Brain pericyte (primary cell): ENCODE results near the gene KCND1.

Experiments
- DNase-seq: peaks from one replicate; pipeline ENCODE4 v3.0.0-alpha.2; 2012; ENCODE audit warnings: low read depth, low spot score

KCND1 gene

GRCh38 chrX:48974574-48974973, 2.9 kb upstream of the KCND1 start:
- no peak for DNase-seq

- DNase-seq: no peak
Measured at GRCh38 chrX:48974033-48974432, 2.4 kb upstream of the KCND1 start.

GRCh38 chrX:48972220-48973164, 848 bp upstream of the KCND1 start:
- DNase-seq: no peak

- no peak for DNase-seq
Measured at GRCh38 chrX:48969471-48969870, 2.2 kb downstream of the KCND1 start.

DNA sequence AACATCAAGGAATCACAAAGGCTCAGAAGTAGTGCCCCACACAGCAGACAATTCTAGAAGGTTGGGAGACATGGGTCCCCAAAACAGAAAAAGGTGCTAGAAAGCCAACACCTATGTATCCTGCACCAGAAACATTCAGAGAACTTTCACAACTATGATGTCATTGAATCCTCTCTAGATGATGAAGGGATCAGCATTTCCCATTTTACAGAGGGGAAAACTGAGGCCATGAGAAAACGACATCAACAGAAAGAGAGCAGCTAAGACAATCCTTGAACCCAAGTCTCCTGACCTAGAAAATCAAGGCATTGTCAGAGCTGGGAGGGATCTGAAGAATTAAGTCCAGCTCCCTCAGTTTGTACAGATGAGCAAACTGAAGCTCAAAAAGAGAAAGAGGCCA, 3.3 kb downstream of the KCND1 start:
- DNase-seq: no peak

DNA sequence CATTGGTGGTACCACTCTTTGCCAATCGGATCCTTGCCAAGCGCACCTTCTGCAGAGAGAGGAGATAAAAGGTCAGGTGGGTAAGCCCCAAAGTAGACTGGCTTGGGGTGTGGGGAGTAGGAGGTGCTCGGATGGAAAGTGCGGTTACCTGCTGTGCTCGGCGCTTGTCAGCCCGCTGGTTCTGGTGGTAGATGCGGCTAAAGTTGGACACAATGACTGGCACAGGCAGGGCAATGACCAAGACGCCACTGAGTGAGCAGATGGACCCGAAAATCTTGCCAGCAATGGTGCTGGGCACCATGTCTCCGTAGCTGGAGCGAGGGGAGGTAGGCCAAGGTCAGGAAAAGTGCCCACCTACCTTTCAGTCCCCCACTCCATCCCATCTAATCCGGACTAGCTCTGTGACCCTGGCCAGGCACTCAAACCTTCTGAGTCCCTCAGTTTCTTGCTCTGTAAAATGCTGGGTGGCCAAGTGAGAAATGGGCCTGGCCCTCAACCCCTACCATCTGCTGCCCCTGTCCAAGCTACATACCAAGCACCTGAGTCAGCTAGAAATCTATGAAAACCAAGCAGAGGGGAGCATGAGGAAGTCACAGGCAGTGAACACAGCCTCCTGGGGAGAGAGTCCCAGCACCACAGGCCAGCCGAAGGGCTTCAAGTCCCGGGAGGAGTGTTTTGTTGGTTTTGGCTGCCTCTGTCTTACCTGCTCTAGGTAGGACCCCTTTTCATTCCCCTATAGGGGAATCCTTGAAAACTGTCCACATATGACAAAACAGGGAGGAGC, 4.7 kb downstream of the KCND1 start:
- DNase-seq: no peak

DNA sequence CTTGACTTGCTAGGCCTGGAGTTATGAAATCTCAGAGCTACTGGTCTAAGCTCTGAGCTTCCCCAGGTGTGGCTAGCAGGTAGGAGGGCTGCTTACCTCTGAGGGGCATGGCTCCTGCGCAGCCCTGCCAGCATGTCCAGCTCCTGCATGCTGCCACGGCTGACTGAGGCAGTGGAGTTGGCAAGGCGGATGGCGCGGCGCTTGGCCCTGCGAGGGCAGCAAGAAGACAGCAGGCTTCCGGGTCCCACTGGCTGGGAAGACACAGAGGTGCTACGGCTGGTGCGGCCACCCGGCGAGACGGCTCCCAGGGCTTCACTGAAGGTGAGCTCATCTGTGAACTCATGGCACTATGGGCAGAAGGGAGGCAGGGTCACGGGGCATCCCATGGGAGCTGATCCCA, 5.7 kb downstream of the KCND1 start:
- no peak for DNase-seq

- DNase-seq: no peak
Measured at GRCh38 chrX:48961585-48962091, 10.0 kb downstream of the KCND1 start.

DNA sequence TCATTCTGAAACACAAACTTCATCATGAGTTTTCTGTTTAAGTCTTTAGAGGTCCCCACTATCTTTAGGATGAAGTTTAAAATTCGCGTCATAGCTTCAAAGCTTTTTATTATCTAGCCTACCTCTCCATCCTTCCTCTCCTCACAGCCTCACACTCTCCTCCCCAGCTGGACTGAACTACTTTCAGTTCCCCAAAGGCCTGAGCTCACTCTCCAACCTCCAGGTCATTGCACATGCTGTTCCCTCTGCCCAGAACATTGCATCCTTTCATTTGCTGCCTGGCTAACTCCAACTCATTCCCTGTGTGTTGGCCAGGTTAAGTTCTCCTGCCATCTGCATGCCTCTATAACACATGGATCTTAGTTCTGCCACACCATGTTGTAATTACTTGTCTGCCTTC, 11.4 kb downstream of the KCND1 start:
- DNase-seq: no peak

DNA sequence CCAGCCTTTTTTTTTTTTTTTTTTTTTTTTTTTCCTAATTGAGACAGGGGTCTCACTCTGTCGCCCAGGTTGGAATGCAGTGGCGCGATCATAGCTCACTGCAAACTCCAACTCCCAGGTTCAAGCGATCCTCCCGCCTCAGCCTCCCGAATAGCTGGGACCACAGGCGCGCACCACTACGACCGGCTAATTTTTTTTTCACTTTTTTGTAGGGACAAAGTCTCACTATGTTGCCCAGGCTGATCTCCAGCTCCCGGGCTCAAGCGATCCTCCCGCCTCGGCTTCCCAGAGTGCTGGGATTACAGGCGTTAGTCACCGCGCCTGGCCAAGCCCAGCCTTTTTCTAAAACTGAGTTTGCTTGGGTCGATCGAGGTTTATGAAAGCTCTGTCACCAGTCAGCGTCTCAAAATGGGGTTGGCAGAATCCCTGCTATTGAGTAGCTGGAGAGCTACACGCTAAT, 13.0 kb downstream of the KCND1 start:
- no peak for DNase-seq

DNA sequence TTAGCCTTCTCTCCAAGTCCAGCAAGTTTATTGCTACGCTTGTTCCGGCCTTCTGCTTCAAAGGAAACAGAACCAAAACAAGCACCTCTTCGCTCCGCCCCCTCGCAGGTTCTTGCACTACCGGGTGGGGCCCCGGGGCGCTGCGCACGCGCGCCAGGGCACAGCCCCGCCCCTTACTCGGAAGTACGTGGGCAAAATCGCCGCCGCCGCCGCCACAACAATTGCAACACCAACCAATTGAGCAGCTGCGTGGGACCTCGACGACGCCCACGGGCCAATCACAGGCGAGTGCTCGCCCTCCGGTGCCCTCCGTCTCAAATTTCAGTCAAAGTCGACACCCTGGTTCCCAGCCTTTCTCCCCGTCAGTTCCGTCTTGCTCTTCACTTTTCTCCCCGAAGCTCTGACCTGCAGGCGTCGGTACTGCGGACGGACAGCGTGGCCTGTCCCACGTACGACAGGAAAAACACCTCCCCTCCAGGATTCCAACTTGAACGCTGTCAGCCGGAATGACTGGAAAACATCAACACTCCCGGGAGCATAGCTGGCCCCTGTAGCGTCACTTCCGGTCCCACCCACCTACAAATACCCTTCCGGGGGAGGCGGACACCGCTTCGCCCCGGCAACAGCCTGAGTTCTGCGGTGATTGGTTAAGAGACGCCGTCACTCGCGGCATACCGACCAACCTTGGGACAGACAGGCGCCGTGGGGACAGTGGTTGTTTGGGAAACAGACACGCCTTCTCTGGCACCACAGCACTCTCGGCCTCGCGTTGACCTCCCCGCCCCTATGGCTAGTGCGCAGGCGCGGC, 13.6 kb downstream of the KCND1 start:
- DNase-seq: peak; percentile 93

- DNase-seq: no peak
Measured at GRCh38 chrX:48957477-48957826, 14.2 kb downstream of the KCND1 start, which contains the start of gene OTUD5. TSS of gene OTUD5 (minus strand) at chrX:48957607. CDS start at chrX:48957570, 37 bp downstream.

DNA sequence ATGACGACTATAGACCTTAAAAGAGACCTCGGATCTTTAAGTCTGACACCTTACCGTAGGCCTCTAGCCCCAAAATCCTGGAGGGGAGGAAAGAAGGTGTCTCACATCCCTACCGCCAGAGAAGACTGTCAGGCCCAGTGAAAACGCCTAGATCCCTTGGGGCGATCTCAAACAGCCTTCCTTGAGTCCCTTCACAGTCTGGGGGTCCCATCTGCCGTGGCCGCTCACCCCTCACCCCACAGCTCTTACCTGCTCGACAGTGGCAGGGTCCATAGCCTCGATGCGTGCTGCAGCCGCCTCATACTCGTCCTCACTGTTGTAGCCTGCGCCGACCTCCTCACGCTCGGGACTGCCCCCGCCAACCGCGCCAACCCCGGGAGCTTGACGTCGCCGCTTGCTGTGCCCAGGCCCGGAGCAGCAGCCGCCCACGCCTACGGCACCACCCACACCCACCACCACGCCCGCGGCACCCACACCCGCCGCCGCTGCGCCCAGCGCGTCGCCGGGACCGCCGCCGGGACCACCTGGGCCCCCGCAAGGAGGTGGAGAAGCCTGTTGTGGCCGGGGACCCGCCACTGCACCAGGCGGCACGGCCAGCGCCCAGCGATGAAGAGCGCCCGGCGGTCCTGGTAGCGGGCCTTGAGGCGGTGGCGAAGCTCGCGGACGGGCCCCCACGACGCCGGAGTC, 14.8 kb downstream of the KCND1 start:
- DNase-seq: no peak

DNA sequence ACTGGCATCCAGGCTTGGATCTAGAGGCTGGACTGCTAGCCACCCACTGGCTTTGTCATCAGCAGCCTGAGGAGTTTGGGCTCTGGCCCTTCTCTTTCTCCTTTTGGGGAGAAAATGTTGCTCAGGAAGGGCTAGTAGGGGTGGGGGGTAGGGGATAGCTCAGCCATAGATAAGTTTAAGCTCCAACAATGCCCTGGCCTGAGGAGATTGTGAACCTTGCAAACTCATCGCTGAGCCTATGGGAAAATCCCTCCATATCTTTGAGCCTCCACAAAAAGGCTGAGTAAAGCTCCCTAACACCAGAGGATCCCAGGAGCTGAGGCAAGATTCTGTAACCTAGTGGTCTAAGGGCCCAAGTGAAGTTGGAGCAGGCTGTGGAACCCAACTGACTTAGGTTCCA, 23.1 kb downstream of the KCND1 start:
- DNase-seq: no peak

- DNase-seq: no peak
Measured at GRCh38 chrX:48945517-48946348, 25.9 kb downstream of the KCND1 start.

- DNase-seq: no peak
Measured at GRCh38 chrX:48942895-48943294, 28.7 kb downstream of the KCND1 start.

DNA sequence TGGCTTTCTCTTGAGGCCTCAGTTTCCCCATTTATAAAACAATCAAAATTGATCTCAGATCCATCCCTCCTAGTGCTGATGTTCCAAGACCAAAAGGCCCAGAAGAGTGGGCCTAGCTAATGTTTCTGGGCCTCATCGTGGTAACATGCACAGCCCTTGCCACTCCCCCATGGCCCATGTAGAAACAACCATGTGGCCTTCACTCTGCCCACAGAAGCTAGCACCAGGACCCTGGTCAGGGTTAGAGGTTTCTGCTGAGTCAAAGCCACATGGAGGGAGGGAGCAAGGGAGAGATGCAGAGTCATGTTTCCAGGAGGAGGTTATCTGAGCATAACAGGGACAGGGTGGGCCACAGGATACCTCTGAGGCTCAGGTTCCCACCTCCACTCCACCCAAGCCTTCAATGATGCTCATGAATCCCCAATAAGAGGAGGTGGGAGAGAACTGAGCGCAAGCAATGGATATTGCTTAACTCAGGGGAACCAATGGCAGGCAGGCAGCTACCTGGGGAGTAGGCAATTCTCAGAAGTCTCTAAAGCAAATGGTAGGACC, 31.2 kb downstream of the KCND1 start:
- DNase-seq: no peak

DNA sequence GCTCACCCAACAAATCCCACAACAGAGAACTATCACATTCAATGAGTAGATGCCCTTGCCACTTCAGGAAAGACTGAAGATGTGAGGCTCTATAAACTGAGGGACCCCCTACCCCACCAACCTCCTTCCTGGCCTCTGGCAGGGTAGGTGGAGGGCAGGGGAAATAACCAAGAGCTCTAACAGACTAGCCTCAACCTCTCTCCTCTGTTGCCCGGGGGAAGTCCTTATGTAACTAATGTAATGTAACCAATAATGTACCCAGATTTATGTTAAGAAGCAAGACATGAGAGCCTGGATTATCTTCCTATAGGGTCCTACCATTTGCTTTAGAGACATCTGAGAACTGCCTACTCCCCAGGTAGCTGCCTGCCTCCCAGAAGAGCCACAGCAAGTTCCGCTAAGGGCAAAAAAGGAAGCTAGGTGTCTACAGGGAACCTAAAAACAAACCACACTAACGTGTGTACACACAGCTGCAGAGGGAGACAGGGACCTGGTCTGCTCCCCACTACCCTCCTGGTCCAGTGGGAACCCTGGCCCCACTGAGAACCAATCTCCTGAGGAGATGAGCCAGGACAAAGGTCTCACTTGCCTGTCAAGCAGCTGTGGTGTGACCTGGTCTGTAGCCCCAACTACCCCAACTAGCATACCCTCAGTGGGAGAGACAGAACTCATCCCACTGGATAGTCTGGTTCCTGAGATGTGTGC, 32.0 kb downstream of the KCND1 start:
- no peak for DNase-seq
